Measurements from ENCODE around the gene ANO9.

Gene ANO9

DNA sequence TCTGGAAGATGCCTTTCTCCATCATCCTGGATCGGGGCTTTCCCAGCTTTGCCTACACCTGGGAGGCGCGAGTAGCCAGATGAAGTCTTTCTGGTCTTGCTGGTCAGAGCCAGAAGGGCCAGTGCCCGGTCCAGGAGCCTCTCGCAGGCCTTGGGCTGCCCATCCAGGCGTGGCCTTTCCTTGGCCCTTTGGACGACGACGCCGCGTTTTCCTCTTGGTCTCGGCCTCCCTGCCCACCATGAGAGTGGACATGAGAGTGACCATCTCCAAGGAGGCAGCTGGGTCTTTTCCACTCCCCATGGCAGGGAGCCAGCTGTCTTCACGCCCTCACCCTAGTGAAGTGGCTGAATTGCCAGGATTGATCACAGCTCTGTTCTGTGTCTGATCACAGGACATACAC is 11.8 kb upstream of the ANO9 start:
- TF ChIP-seq, protein P1, sequence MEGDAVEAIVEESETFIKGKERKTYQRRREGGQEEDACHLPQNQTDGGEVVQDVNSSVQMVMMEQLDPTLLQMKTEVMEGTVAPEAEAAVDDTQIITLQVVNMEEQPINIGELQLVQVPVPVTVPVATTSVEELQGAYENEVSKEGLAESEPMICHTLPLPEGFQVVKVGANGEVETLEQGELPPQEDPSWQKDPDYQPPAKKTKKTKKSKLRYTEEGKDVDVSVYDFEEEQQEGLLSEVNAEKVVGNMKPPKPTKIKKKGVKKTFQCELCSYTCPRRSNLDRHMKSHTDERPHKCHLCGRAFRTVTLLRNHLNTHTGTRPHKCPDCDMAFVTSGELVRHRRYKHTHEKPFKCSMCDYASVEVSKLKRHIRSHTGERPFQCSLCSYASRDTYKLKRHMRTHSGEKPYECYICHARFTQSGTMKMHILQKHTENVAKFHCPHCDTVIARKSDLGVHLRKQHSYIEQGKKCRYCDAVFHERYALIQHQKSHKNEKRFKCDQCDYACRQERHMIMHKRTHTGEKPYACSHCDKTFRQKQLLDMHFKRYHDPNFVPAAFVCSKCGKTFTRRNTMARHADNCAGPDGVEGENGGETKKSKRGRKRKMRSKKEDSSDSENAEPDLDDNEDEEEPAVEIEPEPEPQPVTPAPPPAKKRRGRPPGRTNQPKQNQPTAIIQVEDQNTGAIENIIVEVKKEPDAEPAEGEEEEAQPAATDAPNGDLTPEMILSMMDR (IDR thresholded peaks at IDR 0.05; ENCODE audit: extremely low read depth, insufficient read depth, missing control alignments): no peak
- no peak for DNase-seq (ENCODE audit: low spot score)
- in situ Hi-C loops (cut with MboI; ENCODE audit: low pct_unique_long_range_greater_than_20kb, low sequenced_read_pairs, unreplicated experiment): no loop called here

DNA sequence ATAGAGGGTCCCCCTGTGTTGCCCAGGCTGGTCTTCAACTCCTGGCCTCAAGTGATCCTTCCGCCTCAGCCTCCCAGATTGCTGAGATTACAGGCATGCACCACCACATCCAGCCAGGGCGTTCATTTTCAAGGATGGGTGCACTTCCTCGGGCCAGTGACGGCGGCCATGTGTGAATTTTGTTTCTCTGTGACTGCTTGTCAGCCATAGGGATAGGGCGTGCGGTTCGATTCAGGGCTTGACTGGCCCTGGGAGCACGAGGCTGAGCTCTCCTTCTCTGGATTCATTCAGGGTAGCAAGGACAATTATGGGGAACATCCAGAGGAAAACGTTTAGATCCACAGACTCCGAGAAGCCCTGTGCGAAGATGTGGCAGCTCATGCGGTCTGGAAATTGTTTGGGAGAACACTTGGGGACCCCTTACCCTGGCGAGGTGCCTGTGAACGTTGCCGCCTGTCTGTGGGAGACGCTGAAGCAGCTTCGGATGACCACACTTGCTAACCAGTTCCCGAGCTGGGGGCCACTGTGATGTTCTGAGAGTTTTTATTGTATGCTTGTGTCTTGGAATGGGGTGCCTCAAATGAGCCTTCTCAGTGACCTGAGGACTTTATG is 11.2 kb upstream of the ANO9 start:
- no peak for DNase-seq (ENCODE audit: low spot score)
- TF ChIP-seq, protein P1 (IDR thresholded peaks at IDR 0.05; ENCODE audit: extremely low read depth, insufficient read depth, missing control alignments): no peak
- in situ Hi-C loops (cut with MboI; ENCODE audit: low pct_unique_long_range_greater_than_20kb, low sequenced_read_pairs, unreplicated experiment): no loop called here

DNA sequence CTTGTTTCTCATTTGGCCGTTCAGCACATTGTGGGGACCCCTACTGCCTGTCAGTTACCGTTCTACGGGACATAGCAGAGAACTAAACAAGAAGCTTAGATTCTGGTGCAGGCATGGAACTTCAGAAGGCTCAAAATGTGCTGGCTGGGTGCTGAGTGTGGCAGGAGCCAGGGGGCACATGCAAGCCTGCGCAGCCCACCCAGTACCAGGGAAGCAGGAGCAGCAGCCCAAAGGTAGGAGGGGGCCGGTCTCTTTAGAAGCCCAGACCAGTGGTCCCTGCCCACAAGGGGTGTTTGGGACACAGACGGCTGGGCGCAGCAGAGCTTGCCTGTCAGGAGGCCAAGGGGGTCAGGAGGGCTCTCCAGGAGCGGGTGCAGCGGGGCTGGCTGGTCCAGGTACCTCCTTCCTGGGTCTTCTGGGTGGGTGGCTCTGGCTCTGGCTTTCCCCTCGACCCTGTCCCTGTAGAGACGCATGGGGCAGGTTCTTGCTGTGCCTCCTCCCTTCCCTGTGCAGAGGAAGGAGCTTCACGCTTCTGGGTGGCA is 10.5 kb upstream of the ANO9 start:
- DNase-seq (ENCODE audit: low spot score): no peak
- TF ChIP-seq, protein P1 (IDR thresholded peaks at IDR 0.05; ENCODE audit: extremely low read depth, insufficient read depth, missing control alignments): no peak
- in situ Hi-C loops (cut with MboI; ENCODE audit: low pct_unique_long_range_greater_than_20kb, low sequenced_read_pairs, unreplicated experiment): no loop called here

DNA sequence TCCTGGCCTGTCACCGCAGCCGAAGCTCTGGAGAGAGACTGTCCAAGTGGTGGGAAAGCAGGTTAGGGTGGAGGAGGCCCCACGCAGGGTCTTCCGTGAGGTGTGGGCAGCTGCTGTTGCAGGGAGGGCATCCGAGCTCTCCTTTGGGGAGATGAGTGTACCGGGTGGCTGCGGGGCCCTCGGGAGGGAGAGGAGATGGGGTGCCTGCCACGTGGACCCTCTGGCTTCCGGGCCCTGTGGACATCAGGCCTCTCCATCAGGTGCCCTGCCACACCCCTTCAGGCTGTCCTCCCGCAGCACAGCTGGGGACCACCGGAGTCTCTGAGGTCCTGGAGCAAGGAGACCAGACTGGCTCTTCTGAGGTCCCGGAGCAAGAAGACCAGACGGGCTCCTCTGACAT is 9.9 kb upstream of the ANO9 start:
- TF ChIP-seq, protein P1 (IDR thresholded peaks at IDR 0.05; ENCODE audit: extremely low read depth, insufficient read depth, missing control alignments): no peak
- no peak for DNase-seq (ENCODE audit: low spot score)
- in situ Hi-C loops (cut with MboI; ENCODE audit: low pct_unique_long_range_greater_than_20kb, low sequenced_read_pairs, unreplicated experiment): no loop called here

DNA sequence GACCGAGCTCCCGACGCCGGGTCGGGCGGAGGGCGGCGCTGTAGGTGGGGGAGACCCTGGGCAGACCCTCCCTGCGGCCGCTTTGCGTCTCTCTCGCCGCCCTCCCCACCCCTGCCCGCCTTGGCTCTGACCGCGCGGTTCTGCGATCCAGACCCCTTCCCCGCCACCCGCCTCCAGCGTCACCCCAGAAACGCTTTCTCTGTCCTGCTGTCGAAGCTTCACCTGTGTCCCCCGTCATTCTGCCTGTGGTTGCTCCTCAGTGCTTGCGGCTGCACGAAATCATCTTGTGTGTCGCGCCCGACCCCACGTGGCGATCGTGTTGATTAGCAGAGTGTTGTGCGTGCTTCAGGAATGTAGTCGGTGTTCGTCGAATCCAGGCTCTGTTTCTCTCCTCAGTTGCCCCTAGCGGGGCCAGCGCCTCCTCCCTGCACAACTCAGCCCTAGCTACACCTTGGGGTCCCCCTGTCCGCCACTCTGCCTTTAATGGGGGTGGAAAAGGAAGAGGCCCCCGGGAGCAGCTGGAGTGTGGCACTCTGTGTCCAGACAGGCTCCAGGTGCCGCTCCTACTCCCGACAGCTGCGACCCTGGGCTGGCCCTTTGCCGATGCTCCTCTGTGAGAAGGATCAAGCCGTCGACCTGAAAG is 9.1 kb upstream of the ANO9 start:
- in situ Hi-C loops (cut with MboI; ENCODE audit: low pct_unique_long_range_greater_than_20kb, low sequenced_read_pairs, unreplicated experiment): no loop called here
- TF ChIP-seq, protein P1 (IDR thresholded peaks at IDR 0.05; ENCODE audit: extremely low read depth, insufficient read depth, missing control alignments): peak; percentile 45
- DNase-seq (ENCODE audit: low spot score): peak; percentile 77

DNA sequence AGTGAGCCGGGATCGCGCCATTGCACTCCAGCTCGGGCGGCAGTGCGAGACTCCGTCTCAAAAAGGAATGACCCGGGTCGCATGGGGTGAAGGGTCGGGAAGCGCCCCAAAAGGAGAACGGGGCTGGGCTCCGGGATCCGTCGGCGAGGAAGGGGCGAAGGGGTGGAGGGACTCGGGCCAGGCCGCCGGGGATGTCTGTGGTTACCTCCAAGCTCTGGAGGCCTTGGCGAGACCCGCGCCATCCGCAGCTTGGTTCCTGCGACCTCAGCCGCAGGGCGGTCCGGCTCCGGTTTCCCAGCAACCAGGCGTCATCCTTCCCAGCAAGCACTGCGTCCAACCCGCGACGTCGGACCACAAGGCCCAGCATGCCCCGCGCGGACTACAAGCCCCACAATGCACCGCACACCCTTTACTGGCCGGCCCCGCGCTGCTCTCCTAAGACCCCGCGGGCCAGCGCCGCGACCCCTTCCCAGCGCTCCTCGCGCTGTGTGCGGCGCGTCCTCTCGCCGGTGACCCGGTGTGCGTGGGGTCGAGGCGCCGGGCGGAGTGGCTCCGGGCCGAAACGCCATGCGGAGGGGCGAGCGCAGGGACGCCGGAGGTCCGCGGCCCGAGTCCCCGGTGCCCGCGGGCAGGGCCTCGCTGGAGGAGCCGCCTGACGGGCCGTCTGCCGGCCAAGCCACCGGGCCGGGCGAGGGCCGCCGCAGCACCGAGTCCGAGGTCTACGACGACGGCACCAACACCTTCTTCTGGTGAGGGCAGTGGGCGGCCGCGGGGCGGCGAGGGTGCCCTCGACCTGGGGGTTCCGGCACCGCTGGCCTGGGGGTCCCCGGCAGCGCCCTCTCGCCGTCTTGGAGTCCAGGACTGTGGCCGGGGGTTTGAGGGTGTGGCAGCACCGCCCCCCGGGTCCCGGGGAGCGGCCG is 8.3 kb upstream of the ANO9 start, which contains the start of gene PTDSS2:
Gene PTDSS2 (plus strand): TSS at position 391 of the 920 bp plus-strand sequence. CDS start 177 bp downstream, at position 568.
- DNase-seq (ENCODE audit: low spot score): peak; percentile 98
- TF ChIP-seq, protein P1 (IDR thresholded peaks at IDR 0.05; ENCODE audit: extremely low read depth, insufficient read depth, missing control alignments): no peak
- in situ Hi-C loops (cut with MboI; ENCODE audit: low pct_unique_long_range_greater_than_20kb, low sequenced_read_pairs, unreplicated experiment): no loop called here
